Dedifferentiated amniotic fluid mesenchymal stem cell (primary cell): ENCODE results near the gene EPAS1.

Source experiments
- DNase-seq: peaks from one replicate; pipeline ENCODE4 v3.0.0-alpha.2; 2016; ENCODE audit errors: extremely low spot score

The EPAS1 gene

GRCh38 chr2:46320141-46320567 is 22.9 kb downstream of the EPAS1 start:
- no peak for DNase-seq

- DNase-seq: no peak
These were observed 26.5 kb downstream of the EPAS1 start for GRCh38 chr2:46323730-46324129.

GRCh38 chr2:46325182-46325928 is 28.1 kb downstream of the EPAS1 start:
- peak; percentile 30 for DNase-seq

- no peak for DNase-seq
These were observed 29.2 kb downstream of the EPAS1 start for GRCh38 chr2:46326231-46326980.

GRCh38 chr2:46327627-46328026 is 30.4 kb downstream of the EPAS1 start:
- no peak for DNase-seq

- no peak for DNase-seq
These were observed 31.1 kb downstream of the EPAS1 start for GRCh38 chr2:46328291-46328690.

GRCh38 chr2:46328829-46329228 is 31.6 kb downstream of the EPAS1 start:
- no peak for DNase-seq

GRCh38 chr2:46329340-46329739 is 32.1 kb downstream of the EPAS1 start:
- DNase-seq: no peak

GRCh38 chr2:46329803-46330775 is 32.9 kb downstream of the EPAS1 start:
- DNase-seq: peak; percentile 94

GRCh38 chr2:46331109-46331766 is 34.0 kb downstream of the EPAS1 start:
- peak; percentile 46 for DNase-seq

GRCh38 chr2:46332686-46333281 is 35.6 kb downstream of the EPAS1 start:
- no peak for DNase-seq

- no peak for DNase-seq
These were observed 36.7 kb downstream of the EPAS1 start for GRCh38 chr2:46333912-46334311.

GRCh38 chr2:46334389-46335271 is 37.4 kb downstream of the EPAS1 start:
- DNase-seq: peak; percentile 89

- DNase-seq: peak; percentile 54
These were observed 38.4 kb downstream of the EPAS1 start for GRCh38 chr2:46335391-46336282.

- no peak for DNase-seq
These were observed 39.2 kb downstream of the EPAS1 start for GRCh38 chr2:46336283-46336959.

- no peak for DNase-seq
These were observed 40.2 kb downstream of the EPAS1 start for GRCh38 chr2:46337208-46337994.

GRCh38 chr2:46338674-46339073 is 41.5 kb downstream of the EPAS1 start:
- no peak for DNase-seq

- no peak for DNase-seq
These were observed 42.0 kb downstream of the EPAS1 start for GRCh38 chr2:46339200-46339599.
